HG02610 (cell line): ENCODE results near the gene GPR152.
"Not testable (repeated sequence)": the region's sequence is repeated elsewhere in the genome, so short reads cannot be mapped to it uniquely, and the experiment has no call there.

Source experiments
- ATAC-seq: cut with Tn5 transposase; IDR thresholded peaks from one replicate; pipeline ENCODE4 v1.9.1; 2021; ENCODE audit warnings: mild to moderate bottlenecking, moderate library complexity; ENCODE audit not compliant: unreplicated experiment

GPR152 gene

GRCh38 chr11:67429038-67429668 lies 23.4 kb downstream of the GPR152 start:
- ATAC-seq: no peak

- ATAC-seq: peak; percentile 77
Measured at GRCh38 chr11:67428052-67429001, 24.2 kb downstream of the GPR152 start, which contains the start of gene RPS6KB2. TSS of gene RPS6KB2 (plus strand) at chr11:67428494. CDS start at chr11:67428546, 52 bp downstream.

DNA sequence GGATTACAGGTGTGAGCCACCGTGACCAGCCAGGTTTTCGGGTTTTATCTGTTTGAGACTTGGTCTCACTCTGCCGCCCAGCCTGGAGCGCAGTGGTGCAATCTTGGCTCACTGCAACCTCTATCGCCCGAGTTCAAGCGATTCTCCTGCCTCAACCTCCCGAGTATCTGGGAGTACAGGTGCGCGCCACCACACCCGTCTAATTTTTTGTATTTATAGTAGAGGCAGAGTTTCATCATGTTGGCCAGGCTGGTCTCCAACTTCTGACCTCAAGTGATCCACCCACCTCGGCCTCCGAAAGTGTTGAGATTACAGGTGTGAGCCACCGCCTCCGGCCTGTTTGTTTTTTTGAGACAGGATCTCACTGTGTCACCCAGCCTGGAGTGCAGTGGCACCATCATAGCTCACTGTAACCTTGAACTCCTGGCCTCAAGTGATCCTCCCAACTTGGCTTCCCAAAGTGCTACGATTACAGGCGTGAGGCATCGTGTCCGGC lies 25.1 kb downstream of the GPR152 start:
- not testable (repeated sequence) for ATAC-seq

DNA sequence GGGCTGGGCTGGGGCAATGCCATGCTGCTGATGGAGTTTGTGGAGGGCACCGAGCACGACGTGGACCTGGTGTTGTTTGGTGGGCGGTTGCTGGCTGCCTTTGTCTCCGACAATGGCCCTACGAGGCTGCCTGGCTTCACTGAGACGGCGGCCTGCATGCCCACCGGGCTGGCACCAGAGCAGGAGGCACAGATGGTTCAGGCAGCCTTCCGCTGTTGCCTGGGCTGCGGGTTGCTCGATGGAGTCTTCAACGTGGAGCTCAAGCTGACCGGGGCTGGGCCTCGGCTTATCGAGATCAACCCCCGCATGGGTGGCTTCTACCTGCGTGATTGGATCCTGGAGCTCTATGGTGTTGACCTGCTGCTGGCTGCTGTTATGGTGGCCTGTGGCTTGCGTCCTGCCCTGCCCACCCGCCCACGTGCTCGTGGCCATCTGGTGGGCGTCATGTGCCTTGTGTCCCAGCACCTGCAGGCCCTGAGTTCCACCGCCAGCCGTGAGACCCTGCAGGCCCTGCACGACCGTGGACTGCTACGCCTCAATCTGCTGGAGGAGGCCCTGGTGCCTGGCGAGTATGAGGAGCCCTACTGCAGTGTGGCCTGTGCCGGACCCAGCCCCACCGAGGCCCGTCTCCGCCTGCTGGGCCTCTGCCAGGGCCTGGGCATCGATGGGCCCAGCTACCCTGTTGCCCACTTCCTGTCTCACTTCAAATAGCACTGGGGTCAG lies 28.5 kb downstream of the GPR152 start:
- no peak for ATAC-seq

GRCh38 chr11:67423466-67423865 lies 29.1 kb downstream of the GPR152 start:
- no peak for ATAC-seq

DNA sequence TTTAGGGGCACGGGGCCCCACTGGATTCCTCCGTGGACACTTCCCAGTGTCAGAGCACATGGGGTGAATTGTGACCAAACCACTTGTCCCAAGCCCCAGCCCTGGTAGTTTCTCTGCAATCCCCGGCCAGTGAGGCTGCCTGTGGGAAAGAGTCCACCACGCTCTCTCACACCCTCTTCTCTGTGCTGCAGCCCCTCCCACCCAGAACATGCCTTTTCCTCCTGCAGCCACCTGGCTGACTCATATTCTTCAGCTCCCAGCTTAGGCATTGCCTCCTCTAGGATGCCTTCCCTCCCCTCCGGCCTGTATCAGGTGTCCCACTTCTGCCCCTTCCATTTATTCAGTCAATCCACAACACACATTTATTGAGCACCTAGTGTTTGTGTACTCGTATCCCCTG lies 29.6 kb downstream of the GPR152 start:
- ATAC-seq: no peak

GRCh38 chr11:67421430-67422031 lies 31.0 kb downstream of the GPR152 start:
- no peak for ATAC-seq

DNA sequence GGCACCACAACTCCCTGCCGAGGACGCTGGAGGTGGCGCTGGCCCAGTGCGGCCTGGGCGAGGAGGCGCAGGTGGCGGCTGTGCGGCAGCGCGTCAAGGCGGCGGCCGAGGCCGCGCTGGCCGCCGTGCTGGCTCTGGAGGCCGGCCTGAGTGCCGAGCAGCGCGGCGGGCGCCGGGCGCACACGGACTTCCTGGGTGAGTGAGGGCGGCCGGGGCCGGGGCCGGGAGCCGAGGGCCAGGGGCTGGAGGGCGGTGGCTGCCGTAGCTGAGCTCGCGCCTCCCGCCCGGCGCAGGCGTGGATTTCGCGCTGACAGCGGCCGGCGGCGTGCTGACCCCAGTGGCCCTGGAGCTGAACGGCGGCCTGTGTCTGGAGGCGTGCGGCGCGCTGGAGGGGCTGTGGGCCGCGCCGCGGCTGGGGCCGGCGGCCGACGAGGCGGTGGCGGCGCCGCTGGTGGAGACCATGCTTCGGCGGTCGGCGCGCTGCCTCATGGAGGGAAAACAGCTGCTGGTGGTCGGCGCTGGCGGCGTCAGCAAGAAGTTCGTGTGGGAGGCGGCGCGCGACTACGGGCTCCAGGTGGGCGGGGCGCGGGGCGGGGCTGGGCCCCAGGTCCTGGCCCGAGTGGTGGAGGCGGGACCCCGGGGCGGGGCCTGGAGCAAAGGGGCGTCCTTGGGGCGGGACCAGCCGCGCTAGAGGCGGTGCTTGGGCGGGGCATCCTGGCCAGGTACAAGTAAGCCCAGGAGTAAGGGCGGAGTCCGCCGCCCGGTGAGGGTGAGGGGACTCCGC lies 31.7 kb downstream of the GPR152 start:
- ATAC-seq: peak; percentile 84

- ATAC-seq: no peak
Measured at GRCh38 chr11:67420147-67420645, 32.3 kb downstream of the GPR152 start.

GRCh38 chr11:67419325-67420049 lies 33.0 kb downstream of the GPR152 start:
- no peak for ATAC-seq

DNA sequence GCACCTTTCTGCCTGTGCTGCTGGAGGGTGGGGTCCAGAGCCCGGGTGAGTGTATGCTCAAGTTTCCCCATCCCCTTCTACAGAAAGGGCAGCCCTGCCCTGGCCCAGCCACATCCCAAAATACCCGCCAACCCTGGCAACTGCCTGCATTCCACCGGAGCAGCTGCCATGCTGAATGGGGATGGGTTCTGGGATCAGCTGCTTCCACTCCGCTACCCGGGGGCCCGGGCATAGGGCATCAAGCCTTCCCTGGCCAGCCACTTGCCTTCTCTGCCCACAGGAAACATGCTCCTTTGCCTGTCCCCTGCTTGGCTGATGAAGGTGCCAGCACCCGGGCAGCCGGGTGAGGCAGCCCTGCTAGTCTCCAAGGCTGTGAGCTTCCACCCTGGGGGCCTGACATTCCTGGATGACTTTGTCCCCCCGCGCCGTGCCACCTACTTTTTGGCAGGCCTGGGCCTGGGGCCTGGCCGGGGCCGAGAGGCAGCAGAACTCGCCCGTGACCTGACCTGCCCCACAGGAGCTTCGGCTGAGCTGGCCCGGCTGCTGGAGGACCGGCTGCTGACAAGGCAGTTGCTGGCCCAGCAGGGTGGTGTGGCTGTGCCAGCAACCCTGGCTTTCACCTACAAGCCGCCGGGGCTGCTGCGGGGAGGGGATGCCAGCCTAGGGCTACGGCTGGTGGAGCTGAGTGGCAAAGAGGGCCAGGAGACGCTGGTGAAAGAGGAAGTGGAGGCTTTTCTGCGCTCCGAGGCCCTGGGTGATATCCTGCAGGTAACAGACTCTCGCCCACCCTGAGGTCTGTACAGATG lies 33.9 kb downstream of the GPR152 start:
- no peak for ATAC-seq

GRCh38 chr11:67417425-67417824 lies 35.1 kb downstream of the GPR152 start:
- ATAC-seq: no peak

DNA sequence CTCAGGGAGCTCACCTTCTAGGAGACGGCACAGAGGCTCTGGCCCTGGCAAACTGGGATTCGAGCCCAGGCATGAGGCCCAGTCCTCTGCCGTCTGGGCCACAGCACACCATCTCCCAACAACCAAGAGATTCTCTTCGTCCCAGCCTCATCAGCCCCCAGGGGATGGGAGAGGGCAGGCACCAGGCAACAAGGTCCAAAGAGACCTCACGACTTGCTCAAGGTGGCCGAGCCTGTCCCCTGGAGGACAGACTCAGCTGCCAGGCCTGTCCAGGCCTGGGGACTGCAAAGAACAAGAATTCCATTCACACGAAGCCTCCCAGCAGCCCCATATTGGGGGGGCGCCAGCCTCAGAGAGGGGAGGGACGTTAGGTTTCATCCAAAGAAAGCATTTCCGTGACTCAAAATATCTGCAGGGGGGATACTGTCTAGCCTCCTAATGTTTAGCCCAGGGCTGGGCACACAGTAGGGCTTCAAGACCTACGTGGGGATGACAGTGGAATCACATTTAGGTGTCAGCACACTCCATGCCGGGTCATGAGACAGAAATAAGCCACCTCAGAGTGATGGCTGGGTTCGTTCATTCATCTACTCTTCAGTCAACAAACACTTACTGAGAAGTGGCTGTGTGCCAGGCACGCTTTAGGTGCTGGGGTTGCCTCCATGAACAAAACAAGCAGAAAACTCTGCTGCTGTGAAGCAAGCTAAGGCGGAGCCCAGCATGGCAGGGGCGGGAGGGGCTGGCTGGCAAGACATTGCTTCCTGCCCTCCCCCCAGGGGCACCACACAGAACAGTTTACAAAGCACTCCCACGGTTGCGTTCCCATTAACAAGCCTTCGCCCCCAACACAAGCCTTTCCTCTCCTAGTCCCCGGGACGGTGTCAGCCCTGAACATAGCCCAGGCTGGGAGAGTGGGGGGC lies 35.9 kb downstream of the GPR152 start:
- no peak for ATAC-seq

DNA sequence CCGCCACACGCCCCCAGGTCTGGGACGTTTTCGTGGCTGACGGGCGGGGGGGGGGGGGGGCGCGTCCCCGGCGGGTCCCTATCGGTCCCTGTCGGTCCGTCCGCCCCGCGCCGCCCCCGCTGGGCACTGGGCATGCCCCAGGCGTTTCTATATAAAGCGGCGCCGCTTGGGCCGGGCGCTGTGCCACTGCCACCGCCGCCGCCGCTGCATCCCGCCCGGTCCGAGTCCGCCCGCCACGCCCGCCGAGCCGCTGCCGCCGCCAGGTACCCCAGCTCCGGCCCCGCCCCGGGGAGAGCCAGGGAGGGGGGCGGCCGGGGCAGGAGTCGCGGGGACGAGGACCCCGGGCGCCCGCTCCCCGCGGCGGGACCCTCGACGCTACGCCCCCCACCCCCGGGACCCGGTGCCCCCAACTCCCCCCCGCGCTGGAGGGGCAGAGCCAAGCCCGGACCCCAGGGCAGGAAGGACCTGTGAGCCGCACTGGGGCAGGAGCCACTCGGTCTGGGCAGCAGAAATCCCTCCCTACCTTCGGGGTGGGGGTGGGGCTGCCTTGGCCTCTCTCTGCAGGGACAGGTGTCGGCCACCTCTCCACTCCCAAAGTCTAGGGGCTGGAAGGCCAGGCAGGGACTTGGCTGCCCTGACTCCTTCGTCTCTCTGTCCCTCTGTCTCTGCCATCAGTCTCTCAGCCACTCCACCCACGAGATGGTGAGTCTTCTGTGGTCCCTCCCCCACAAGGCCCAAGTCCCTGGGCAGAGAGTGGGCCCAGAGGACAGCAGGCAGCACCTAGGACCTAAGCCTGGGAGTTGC lies 36.8 kb downstream of the GPR152 start, which contains the start of gene CARNS1:
Gene CARNS1 (plus strand): TSS at position 178 of the 804 bp plus-strand sequence. CDS start 522 bp downstream, at position 700.
- ATAC-seq: no peak

GRCh38 chr11:67413266-67413849 lies 39.2 kb downstream of the GPR152 start:
- ATAC-seq: no peak
